A549 (cell line): ENCODE measurements around the gene CCL25. TPM values are rescaled to one million over a fixed set of nuclear protein-coding genes. Genes with fewer than 3 reads are reported as not detected.
"Not testable (repeated sequence)": the region's sequence is repeated elsewhere in the genome, so short reads cannot be mapped to it uniquely, and the experiment has no call there.

Source experiments
- ATAC-seq, 2 experiments: fragments of 200-7000 bp in 1 of 2; fragments of >200 bp in 1 of 2; cut with Nextera tagmentation in 1 of 2; cut with Tn5 transposase in 1 of 2; 3 replicates each; pipeline versions ENCODE4 v1.8.0 to v1.9.1; 2018 to 2020; ENCODE audit warnings: mild to moderate bottlenecking in 1 of 2, moderate library complexity in 1 of 2
- CTCF ChIA-PET: fragments of 300-600 bp; sonication (Branson Sonifier 250); formaldehyde crosslinking; extraction: SDS; loops from one replicate; lab custom pipeline; 2021; ENCODE audit warnings: antibody characterized with exemption, inconsistent platforms; lab: Yijun Ruan, JAX
- POLR2A ChIA-PET: fragments of 350-600 bp; formaldehyde crosslinking; extraction: SDS; loops from one replicate; lab custom pipeline; 2021; ENCODE audit warnings: antibody characterized with exemption, inconsistent platforms; lab: Yijun Ruan, JAX
- DNase-seq, 2 experiments: peaks; one replicate each; pipeline versions ENCODE4 v3.0.0 to v3.0.0-alpha.2; 2011 to 2016; ENCODE audit warnings: low read depth in 1 of 2, low spot score in 1 of 2
- FAIRE-seq: peaks from 2 replicates; lab custom pipeline; 2011; peaks lifted over from hg19 to GRCh38; lab: Jason Lieb, UNC
- H3K27ac ChIP-seq, 2 experiments: fragments of >200 bp; sonication (Bioruptor Twin); formaldehyde crosslinking; 3 replicates each; pipeline ENCODE4 v1.5.1; 2016 to 2017
- H3K4me1 ChIP-seq: fragments of >200 bp; sonication (Bioruptor Twin); formaldehyde crosslinking; 3 replicates; pipeline ENCODE4 v1.6.1; 2016
- H3K4me2 ChIP-seq: fragments of >200 bp; sonication (Bioruptor Twin); formaldehyde crosslinking; 3 replicates; pipeline ENCODE4 v1.6.1; 2016
- H3K4me3 ChIP-seq: fragments of >200 bp; sonication (Bioruptor Twin); formaldehyde crosslinking; 3 replicates; pipeline ENCODE4 v1.5.1; 2016
- H3K9me3 ChIP-seq: fragments of >200 bp; sonication (Bioruptor Twin); formaldehyde crosslinking; 3 replicates; pipeline ENCODE4 v1.6.1; 2016
- BHLHE40 ChIP-seq: IDR thresholded peaks from 2 replicates; pipeline ENCODE4 v1.6.1; 2012; ENCODE audit warnings: low read depth, low read length, inconsistent platforms
- CHD4 ChIP-seq: fragments of 200-600 bp; sonication (generic); IDR thresholded peaks from 2 replicates; pipeline ENCODE4 v1.6.1; 2016; ENCODE audit warnings: antibody characterized with exemption, mild to moderate bottlenecking, borderline replicate concordance
- EHF ChIP-seq: fragments of 250-450 bp; sonication (Bioruptor Pico); IDR thresholded peaks from 2 replicates; pipeline ENCODE4 v1.5.0; 2020; ENCODE audit warnings: mild to moderate bottlenecking
- EHMT2 ChIP-seq: fragments of 200-600 bp; sonication (generic); IDR thresholded peaks from 2 replicates; pipeline ENCODE4 v1.6.1; 2016; ENCODE audit warnings: antibody characterized with exemption, low read depth, mild to moderate bottlenecking, moderate library complexity
- EP300 ChIP-seq, 2 experiments: fragments of >200 bp; sonication (Bioruptor Twin); formaldehyde crosslinking; IDR thresholded peaks; 2 replicates in 1 of 2; 3 replicates in 1 of 2; pipeline ENCODE4 v1.6.1; 2016 to 2017
- FOXS1 ChIP-seq: fragments of 250-450 bp; sonication (Bioruptor Pico); IDR thresholded peaks from 2 replicates; pipeline ENCODE4 v1.5.0; 2020; ENCODE audit warnings: mild to moderate bottlenecking, moderate library complexity
- HDAC2 ChIP-seq: fragments of 200-600 bp; sonication (generic); IDR thresholded peaks from 2 replicates; pipeline ENCODE4 v1.6.1; 2016
- HOXA7 ChIP-seq: fragments of 250-450 bp; sonication (Bioruptor Pico); IDR thresholded peaks from 2 replicates; pipeline ENCODE4 v1.5.0; 2020; ENCODE audit warnings: mild to moderate bottlenecking, moderate library complexity
- JUNB ChIP-seq: fragments of >200 bp; sonication (Bioruptor Twin); formaldehyde crosslinking; IDR thresholded peaks from 2 replicates; pipeline ENCODE4 v1.6.1; 2016
- KDM1A ChIP-seq: fragments of 200-600 bp; sonication (generic); IDR thresholded peaks from 2 replicates; pipeline ENCODE4 v1.6.1; 2016; ENCODE audit warnings: low read depth, mild to moderate bottlenecking
- NPAS2 ChIP-seq: fragments of 250-450 bp; sonication (Bioruptor Pico); IDR thresholded peaks from 2 replicates; pipeline ENCODE4 v1.8.0; 2022; ENCODE audit warnings: mild to moderate bottlenecking, moderate library complexity, borderline replicate concordance
- NR3C1 ChIP-seq: fragments of >200 bp; sonication (Bioruptor Twin); formaldehyde crosslinking; IDR thresholded peaks from 3 replicates; pipeline ENCODE4 v1.6.1; 2017
- POLR2A ChIP-seq: IDR thresholded peaks from 2 replicates; pipeline ENCODE4 v1.6.1; 2012; ENCODE audit warnings: mild to moderate bottlenecking, low read length
- RFX5 ChIP-seq: fragments of 450-650 bp; IDR thresholded peaks from 2 replicates; pipeline ENCODE4 v1.7.1; 2014; ENCODE audit warnings: antibody characterized with exemption, mild to moderate bottlenecking, moderate library complexity
- ZFP36 ChIP-seq: fragments of 450-650 bp; IDR thresholded peaks from 2 replicates; pipeline ENCODE4 v1.6.1; 2014; ENCODE audit warnings: borderline replicate concordance; ENCODE audit not compliant: partially characterized antibody
- ZNF302 ChIP-seq: fragments of 250-450 bp; sonication (Bioruptor Pico); IDR thresholded peaks from 2 replicates; pipeline ENCODE4 v1.9.0; 2021; ENCODE audit warnings: inconsistent platforms, mild to moderate bottlenecking, moderate library complexity
- ZSCAN20 ChIP-seq: fragments of 250-450 bp; sonication (Bioruptor Pico); IDR thresholded peaks from 2 replicates; pipeline ENCODE4 v1.8.0; 2022; ENCODE audit warnings: mild to moderate bottlenecking, moderate library complexity
- WGBS: methylation state at CpG from one replicate; pipeline ENCODE4 v1.1.6; 2017; ENCODE audit errors: missing lambda C conversion rate; 5-methylcytosine and 5-hydroxymethylcytosine counted together
- polyA plus RNA-seq, 4 experiments: library from polyadenylated mRNA; depleted of rRNA in 3 of 4; stranded (reverse); fragments of >200 nt; fragmentation: RNase III in 1 of 4; extraction: RNeasy Plus Mini Kit Qiagen cat#74134 plus additional on column Dnase treatment in 1 of 4; gene quantifications; 2 replicates in 3 of 4; 3 replicates in 1 of 4; pipeline ENCODE4 v1.2.3, GENCODE V29; 2011 to 2017
- TF ChIP-seq, protein P1 (sequence below): IDR thresholded peaks from 2 replicates; pipeline ENCODE4 v1.6.1; 2012
- TF ChIP-seq, protein P2 (sequence below): fragments of >200 bp; sonication (Bioruptor Twin); formaldehyde crosslinking; IDR thresholded peaks from 3 replicates; pipeline ENCODE4 v1.5.1; 2016
- TF ChIP-seq, protein P3 (sequence below): fragments of 200-600 bp; sonication (generic); IDR thresholded peaks from 2 replicates; pipeline ENCODE4 v1.6.1; 2016; ENCODE audit warnings: antibody characterized with exemption, mild to moderate bottlenecking, moderate library complexity
- TF ChIP-seq, protein P4 (sequence below): fragments of 450-650 bp; IDR thresholded peaks from 2 replicates; pipeline ENCODE4 v1.6.1; 2014; ENCODE audit warnings: antibody characterized with exemption
- TF ChIP-seq, protein P5 (sequence below): IDR thresholded peaks from 2 replicates; pipeline ENCODE4 v1.6.1; 2012; ENCODE audit warnings: low read depth, borderline replicate concordance

CCL25 gene
- polyA plus RNA-seq, 2 of the 4 experiments (the other 2 are of a cell fraction), result not detected

DNA sequence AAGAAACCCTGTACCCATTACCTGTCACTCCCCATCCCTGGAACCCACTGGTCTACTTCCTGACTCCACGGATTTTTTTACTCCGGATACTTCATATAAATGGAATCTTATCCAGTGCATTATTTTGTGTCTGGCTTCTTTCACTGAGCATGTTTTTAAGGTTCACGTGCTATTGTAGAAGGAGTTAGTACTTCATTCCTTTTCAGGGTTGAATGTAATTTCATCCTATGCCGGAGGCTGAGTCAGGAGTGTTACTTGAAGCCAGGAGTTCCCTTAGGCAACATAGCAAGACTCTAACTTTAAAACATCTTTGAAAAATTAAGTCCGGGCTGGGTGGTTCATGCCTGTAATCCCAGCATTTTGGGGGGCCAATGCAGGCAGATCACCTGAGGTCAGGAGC lies 29.2 kb upstream of the CCL25 start:
- ChIA-PET CTCF (interaction anchor here (0.6 to 1.2 kb wide), 3 partner anchors 26 to 85 kb away, joined by 3 read pairs; no protein-coding TSS in a partner anchor), POLR2A (no interaction called here)
- no peak for ATAC-seq
- Histone ChIP-seq H3K9me3 (no peaks in the 10 kb centered on the region), H3K4me3 (no peak overlapping the region), H3K4me1 (no peaks in the 10 kb centered on the region), H3K27ac (no peak overlapping the region), H3K4me2 (no peak overlapping the region)
- 82% methylated on average over 5 of the region's 5 CpGs for WGBS
- no peak for DNase-seq
- no peak for FAIRE-seq
- TF ChIP-seq EHF (CRISPR knock-in tag) (no peak), CHD4 (no peak), BHLHE40 (no peak), NPAS2 (CRISPR knock-in tag) (no peak), POLR2A (no peak), FOXS1 (CRISPR knock-in tag) (no peak), NR3C1 (no peak), JUNB (no peak), HOXA7 (CRISPR knock-in tag) (no peak), ZFP36 (no peak)
- TF ChIP-seq, protein P1, sequence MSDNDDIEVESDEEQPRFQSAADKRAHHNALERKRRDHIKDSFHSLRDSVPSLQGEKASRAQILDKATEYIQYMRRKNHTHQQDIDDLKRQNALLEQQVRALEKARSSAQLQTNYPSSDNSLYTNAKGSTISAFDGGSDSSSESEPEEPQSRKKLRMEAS, result no peak
- TF ChIP-seq, protein P2, sequence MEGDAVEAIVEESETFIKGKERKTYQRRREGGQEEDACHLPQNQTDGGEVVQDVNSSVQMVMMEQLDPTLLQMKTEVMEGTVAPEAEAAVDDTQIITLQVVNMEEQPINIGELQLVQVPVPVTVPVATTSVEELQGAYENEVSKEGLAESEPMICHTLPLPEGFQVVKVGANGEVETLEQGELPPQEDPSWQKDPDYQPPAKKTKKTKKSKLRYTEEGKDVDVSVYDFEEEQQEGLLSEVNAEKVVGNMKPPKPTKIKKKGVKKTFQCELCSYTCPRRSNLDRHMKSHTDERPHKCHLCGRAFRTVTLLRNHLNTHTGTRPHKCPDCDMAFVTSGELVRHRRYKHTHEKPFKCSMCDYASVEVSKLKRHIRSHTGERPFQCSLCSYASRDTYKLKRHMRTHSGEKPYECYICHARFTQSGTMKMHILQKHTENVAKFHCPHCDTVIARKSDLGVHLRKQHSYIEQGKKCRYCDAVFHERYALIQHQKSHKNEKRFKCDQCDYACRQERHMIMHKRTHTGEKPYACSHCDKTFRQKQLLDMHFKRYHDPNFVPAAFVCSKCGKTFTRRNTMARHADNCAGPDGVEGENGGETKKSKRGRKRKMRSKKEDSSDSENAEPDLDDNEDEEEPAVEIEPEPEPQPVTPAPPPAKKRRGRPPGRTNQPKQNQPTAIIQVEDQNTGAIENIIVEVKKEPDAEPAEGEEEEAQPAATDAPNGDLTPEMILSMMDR, result no peak
- TF ChIP-seq, protein P3, sequence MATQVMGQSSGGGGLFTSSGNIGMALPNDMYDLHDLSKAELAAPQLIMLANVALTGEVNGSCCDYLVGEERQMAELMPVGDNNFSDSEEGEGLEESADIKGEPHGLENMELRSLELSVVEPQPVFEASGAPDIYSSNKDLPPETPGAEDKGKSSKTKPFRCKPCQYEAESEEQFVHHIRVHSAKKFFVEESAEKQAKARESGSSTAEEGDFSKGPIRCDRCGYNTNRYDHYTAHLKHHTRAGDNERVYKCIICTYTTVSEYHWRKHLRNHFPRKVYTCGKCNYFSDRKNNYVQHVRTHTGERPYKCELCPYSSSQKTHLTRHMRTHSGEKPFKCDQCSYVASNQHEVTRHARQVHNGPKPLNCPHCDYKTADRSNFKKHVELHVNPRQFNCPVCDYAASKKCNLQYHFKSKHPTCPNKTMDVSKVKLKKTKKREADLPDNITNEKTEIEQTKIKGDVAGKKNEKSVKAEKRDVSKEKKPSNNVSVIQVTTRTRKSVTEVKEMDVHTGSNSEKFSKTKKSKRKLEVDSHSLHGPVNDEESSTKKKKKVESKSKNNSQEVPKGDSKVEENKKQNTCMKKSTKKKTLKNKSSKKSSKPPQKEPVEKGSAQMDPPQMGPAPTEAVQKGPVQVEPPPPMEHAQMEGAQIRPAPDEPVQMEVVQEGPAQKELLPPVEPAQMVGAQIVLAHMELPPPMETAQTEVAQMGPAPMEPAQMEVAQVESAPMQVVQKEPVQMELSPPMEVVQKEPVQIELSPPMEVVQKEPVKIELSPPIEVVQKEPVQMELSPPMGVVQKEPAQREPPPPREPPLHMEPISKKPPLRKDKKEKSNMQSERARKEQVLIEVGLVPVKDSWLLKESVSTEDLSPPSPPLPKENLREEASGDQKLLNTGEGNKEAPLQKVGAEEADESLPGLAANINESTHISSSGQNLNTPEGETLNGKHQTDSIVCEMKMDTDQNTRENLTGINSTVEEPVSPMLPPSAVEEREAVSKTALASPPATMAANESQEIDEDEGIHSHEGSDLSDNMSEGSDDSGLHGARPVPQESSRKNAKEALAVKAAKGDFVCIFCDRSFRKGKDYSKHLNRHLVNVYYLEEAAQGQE, result no peak
- TF ChIP-seq, all 56 proteins: peak for 0

DNA sequence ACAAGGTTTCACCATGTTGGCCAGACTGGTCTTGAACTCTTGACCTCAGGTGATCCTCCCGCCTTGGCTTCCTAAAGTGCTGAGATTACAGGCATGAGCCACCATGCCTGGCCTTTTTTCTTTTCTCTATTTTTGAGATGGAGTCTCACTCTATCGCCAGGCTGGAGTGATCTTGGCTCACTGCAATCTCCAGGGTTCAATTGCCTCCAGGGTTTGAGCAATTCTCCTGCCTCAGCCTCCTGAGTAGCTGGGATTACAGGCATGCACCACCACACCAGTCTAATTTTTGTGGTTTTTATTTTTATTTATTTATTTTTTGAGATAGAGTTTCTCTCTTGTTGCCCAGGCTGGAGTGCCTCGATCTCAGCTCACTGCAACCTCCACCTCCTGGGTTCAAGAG lies 28.3 kb upstream of the CCL25 start:
- H3K4me1 ChIP-seq, H3K9me3 ChIP-seq, H3K4me2 ChIP-seq, DNase-seq, FAIRE-seq, H3K4me3 ChIP-seq, ATAC-seq, POLR2A ChIA-PET, H3K27ac ChIP-seq: not testable (repeated sequence)
- 91% methylated on average over 3 of the region's 3 CpGs for WGBS
- CTCF ChIA-PET, result interaction anchor here (0.6 to 1.2 kb wide), 3 partner anchors 26 to 86 kb away, joined by 3 read pairs; no protein-coding TSS in a partner anchor

DNA sequence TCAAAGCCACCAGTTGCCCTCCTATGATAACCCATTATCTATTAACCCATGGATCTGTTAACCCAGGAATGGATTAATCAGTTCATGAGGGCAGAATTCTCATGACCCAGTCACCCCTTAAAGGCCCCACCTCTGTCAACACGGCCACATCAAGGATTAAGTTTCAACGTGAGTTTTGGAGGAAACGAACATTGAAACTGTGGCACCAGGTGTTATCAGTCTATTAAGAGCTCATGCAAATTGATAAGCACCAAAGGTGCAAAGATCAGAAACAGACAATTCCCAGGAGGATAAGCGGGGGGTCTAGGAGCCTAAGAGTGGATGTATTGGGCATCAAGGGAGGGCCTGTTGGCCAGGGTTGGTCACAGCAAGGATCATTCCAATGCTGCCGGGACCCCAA lies 27.2 kb upstream of the CCL25 start:
- FAIRE-seq (no peak), DNase-seq (no peak), ATAC-seq (no peak)
- ChIA-PET CTCF (no interaction called here), POLR2A (no interaction called here)
- WGBS, result 93% methylated on average over 5 of the region's 5 CpGs
- no peak for TF ChIP-seq EP300 (IDR thresholded peaks at IDR 0.05)
- TF ChIP-seq, protein P4, sequence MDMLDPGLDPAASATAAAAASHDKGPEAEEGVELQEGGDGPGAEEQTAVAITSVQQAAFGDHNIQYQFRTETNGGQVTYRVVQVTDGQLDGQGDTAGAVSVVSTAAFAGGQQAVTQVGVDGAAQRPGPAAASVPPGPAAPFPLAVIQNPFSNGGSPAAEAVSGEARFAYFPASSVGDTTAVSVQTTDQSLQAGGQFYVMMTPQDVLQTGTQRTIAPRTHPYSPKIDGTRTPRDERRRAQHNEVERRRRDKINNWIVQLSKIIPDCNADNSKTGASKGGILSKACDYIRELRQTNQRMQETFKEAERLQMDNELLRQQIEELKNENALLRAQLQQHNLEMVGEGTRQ, result no peak
- no peak for TF ChIP-seq ZSCAN20 (CRISPR knock-in tag)
- TF ChIP-seq, protein P2, result no peak
- no peak for TF ChIP-seq EHMT2
- TF ChIP-seq ZFP36, result no peak
- TF ChIP-seq KDM1A, result no peak
- TF ChIP-seq, protein P5, sequence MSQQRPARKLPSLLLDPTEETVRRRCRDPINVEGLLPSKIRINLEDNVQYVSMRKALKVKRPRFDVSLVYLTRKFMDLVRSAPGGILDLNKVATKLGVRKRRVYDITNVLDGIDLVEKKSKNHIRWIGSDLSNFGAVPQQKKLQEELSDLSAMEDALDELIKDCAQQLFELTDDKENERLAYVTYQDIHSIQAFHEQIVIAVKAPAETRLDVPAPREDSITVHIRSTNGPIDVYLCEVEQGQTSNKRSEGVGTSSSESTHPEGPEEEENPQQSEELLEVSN, result no peak
- TF ChIP-seq HDAC2, result no peak
- TF ChIP-seq ZNF302 (CRISPR knock-in tag), result no peak
- TF ChIP-seq RFX5, result no peak
- H3K4me3 ChIP-seq, result no peak overlapping the region
- H3K9me3 ChIP-seq, result no peaks in the 10 kb centered on the region
- no peak overlapping the region for H3K4me2 ChIP-seq
- no peak overlapping the region for H3K27ac ChIP-seq
- H3K4me1 ChIP-seq, result no peaks in the 10 kb centered on the region
